HG02588 (cell line): ENCODE measurements around the gene LRFN3.
"Not testable (repeated sequence)": the region's sequence is repeated elsewhere in the genome, so short reads cannot be mapped to it uniquely, and the experiment has no call there.

Experiments used
- ATAC-seq: cut with Tn5 transposase; IDR thresholded peaks from one replicate; pipeline ENCODE4 v1.9.1; 2021; ENCODE audit warnings: mild to moderate bottlenecking, moderate library complexity; ENCODE audit not compliant: unreplicated experiment

LRFN3 gene

GRCh38 chr19:35973487-35973886 lies 37.3 kb downstream of the LRFN3 start:
- ATAC-seq: no peak

- ATAC-seq: no peak
Measured at GRCh38 chr19:35975608-35976214, 39.5 kb downstream of the LRFN3 start.

- ATAC-seq: no peak
Measured at GRCh38 chr19:35977446-35978222, 41.5 kb downstream of the LRFN3 start.

GRCh38 chr19:35978271-35978670 lies 42.1 kb downstream of the LRFN3 start:
- no peak for ATAC-seq

- no peak for ATAC-seq
Measured at GRCh38 chr19:35978832-35979365, 42.7 kb downstream of the LRFN3 start.

GRCh38 chr19:35980997-35981396 lies 44.8 kb downstream of the LRFN3 start:
- not testable (repeated sequence) for ATAC-seq

DNA sequence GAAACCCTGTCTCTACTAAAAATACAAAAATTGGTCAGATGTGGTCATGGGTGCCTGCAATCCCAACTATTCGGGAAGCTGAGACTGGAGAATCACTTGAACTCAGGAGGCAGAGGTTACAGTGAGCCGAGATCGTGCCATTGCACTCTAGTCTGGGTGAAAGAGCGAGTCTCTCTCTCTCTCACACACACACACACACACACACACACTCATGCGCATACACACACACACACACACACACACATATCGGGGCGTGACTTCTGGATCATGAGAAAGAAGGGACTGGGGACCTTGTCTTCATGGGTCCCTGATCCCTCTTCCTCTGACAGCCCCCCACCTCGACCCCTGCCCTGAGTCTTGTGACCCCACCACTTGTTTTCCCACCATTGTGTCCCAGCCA lies 47.0 kb downstream of the LRFN3 start:
- ATAC-seq: no peak

DNA sequence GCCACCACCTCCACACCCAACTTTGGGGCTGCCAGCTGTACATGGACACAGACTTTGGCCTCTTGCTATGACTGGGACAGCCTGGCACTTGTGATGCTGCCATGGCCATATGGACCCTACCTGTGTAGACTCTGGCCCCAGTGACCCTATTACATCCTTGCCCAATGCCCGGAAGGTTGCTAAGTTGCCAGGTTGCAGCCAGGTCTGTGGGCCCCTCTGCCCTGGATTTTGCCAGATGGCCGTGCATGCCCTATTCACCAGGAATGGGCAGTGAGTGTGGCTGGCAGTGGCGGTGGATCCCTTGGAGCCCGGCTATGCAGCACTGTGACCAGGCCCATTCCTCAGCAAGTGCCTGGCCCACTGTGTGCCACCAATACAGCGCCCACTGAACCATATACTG lies 49.9 kb downstream of the LRFN3 start:
- ATAC-seq: no peak

DNA sequence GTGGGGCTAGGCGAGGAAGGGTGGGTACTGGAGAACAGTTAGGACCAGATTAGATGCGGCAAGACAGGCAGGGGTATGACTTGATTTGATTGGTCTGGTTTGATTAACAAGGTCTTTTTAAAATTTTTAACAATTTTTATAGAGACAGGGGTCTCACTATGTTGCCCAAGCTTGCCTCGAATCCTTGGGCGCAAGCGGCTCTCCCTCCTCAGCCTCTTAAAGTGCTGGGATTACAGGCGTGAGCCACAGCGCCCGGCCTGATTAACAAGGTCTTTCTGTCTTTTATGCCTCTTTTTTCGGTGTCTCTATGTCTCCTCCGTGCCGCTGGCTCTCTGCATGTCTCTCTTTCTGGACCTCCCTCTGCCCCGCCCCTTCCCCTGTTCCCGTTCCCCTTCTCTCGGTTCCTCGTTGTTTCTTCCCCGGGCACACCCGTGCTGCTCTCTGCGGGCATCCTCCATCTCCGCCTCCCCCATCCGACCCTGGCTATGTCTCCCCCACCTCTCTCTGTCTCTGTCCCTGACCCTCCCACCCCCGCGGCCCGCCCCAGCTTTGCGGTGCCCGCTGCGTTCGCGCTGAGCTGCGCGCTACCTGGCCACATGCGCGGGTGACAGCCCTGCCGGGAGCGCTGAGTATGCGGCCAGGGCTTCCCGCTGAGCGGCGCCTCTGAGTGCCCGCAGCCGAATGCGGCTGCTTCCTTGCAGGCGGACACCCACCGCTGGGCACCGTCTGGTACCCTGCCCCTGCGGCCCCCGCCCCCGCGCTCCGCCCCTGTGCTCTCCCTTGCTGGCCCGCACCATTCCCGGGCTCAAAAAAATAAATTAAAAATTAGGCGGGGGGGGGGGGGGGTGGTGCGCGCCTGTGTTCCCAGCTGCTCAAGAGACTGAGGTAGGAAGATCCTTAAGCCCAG lies 50.7 kb downstream of the LRFN3 start:
- ATAC-seq: no peak

GRCh38 chr19:35987571-35987896 lies 51.4 kb downstream of the LRFN3 start:
- ATAC-seq: no peak

DNA sequence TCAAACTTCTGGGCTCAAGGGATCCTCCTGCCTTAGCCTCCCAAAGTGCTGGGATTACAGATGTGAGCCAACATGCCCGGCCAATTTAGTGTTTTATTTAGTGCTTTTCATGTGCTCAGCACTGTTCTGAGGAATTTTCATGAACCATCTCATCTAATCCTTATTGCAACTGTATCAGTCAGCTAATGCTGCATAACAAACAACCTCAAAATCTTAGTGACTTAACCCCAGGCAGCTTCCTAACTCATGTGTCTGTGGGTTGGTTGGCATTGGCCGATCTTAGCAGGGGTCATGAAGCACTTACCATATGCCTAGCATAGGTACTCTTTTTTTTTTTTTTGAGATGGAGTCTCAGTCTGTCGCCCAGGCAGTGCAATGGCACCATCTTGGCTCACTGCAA lies 52.6 kb downstream of the LRFN3 start:
- ATAC-seq: no peak

DNA sequence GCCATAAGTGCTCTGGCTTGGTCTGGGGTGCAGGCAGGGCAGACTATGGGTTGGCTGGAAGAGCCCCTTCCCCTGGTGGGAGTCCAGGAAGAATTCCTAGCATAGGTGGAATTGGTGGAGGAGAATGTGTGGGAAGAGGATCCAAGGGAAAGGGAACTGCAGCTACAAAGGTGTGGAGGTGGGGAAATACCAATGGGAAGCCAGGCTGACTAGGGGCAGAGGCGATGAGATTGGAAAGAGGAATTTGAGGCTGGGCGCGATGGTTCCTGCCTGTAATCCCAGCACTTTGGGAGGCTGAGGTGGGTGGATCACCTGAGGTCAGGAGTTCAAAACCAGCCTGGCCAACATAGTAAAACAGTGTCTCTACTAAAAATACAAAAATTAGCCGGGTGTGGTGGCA lies 54.0 kb downstream of the LRFN3 start:
- ATAC-seq: no peak

- no peak for ATAC-seq
Measured at GRCh38 chr19:35990771-35991730, 54.9 kb downstream of the LRFN3 start.

- no peak for ATAC-seq
Measured at GRCh38 chr19:35991731-35992450, 55.7 kb downstream of the LRFN3 start.

DNA sequence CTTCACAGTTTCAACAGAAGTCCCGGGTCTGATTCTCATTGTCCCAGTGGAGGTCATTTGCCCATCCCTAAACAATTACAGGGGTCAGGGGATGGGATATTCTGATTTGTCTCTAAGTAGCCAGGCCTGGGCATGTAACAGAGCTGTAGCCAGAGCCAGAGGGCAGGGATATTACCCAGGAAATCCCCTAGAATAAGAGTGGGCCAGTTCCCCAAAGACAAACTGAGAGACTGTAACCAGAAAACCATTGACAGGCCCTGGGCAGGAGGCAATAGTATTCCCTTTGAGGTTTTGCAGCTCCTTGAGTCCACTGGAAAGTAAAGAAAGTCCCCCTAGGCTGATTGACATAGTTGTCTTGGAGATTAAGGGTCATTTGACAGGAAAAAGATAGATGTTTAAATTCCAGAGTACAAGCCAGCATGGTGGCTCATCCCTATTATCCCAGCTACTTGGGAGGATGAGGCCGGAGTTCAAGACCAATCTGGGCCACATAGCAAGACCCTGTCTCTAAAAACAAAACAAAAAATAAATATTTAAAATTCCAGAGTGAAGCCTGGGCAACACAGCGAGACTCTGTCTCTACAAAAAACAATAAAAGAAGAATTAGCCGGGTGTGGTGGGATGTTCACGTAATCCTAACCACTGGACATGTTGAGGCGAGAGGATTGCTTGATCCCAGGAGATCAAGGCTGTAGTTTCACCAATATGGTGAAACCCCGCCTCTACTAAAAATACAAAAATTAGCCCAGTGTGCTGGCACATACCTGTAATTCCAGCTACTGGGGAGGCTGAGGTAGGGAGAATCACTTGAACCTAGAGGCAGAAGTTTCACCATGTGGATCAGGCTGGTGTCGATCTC lies 57.0 kb downstream of the LRFN3 start:
- no peak for ATAC-seq

- ATAC-seq: no peak
Measured at GRCh38 chr19:35993923-35994598, 57.9 kb downstream of the LRFN3 start.
